Measurements from ENCODE around the gene PRIMA1. TPM values are rescaled to one million over a fixed set of nuclear protein-coding genes. Genes with fewer than 3 reads are reported as not detected.

PRIMA1 gene
- total RNA-seq, 4 donors from 2014 or later: 14.0 to 28.8 (median 16.4) TPM

DNA sequence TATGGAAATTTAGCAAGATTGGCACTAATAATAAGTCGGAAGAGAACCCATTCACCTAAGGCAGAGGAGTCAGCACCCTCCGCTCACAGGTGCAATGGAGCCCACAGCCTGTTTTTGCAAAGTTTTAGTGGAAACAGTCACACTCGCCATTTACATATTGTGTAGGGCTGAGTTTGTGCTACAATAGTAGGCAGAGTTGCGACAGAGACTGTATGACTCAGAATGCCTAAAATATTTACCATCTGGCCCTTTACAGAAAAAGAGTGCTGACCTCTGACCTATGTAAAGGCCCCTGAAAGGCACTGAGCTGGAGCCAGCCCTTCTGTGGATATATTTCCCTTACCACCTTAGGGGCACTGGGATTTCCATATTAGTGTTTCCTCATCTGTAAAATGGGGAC is 79.0 kb downstream of the PRIMA1 start:
- H3K27ac ChIP-seq: no peak overlapping the region
- H3K9me3 ChIP-seq: no peaks in the 10 kb centered on the region
- ATAC-seq: no peak
- no peak for TF ChIP-seq POLR2AphosphoS5 (IDR thresholded peaks at IDR 0.05)
- no peak for TF ChIP-seq POLR2A (IDR thresholded peaks at IDR 0.05)
- no peak for TF ChIP-seq EP300 (IDR thresholded peaks at IDR 0.05)
- TF ChIP-seq, protein P1, sequence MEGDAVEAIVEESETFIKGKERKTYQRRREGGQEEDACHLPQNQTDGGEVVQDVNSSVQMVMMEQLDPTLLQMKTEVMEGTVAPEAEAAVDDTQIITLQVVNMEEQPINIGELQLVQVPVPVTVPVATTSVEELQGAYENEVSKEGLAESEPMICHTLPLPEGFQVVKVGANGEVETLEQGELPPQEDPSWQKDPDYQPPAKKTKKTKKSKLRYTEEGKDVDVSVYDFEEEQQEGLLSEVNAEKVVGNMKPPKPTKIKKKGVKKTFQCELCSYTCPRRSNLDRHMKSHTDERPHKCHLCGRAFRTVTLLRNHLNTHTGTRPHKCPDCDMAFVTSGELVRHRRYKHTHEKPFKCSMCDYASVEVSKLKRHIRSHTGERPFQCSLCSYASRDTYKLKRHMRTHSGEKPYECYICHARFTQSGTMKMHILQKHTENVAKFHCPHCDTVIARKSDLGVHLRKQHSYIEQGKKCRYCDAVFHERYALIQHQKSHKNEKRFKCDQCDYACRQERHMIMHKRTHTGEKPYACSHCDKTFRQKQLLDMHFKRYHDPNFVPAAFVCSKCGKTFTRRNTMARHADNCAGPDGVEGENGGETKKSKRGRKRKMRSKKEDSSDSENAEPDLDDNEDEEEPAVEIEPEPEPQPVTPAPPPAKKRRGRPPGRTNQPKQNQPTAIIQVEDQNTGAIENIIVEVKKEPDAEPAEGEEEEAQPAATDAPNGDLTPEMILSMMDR (IDR thresholded peaks at IDR 0.05): no peak
- H3K27me3 ChIP-seq: peaks cover 19% of the 10 kb centered on the region
- H3K36me3 ChIP-seq: no peaks in the 10 kb centered on the region
- 73 to 89% methylated on average over 2 to 4 of the region's 4 CpGs for WGBS, 2 donors (ENCODE audit: low coverage in 1 of 2)
- H3K4me3 ChIP-seq: no peak overlapping the region
- no peaks in the 10 kb centered on the region for H3K4me1 ChIP-seq

DNA sequence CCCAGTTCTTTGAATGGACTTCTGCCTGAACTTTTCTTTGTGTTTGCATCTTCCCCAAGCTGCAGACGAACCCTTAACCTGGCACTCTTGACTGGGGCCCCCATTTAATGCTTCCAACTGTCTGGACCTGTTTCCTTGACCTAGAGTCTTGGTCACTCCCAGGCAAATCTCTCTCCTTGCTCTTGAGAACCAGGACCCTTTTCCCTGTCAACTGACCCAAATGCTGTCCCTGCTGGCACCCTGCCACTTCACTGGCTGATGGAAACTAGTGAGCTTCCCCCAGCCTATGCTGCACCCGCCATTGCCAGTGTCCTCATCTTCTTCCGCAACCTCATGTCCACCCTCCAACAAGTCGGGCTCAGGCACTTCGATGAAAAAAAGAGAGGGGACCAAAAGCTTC is 79.5 kb downstream of the PRIMA1 start:
- Histone ChIP-seq H3K27me3 (peaks cover 16% of the 10 kb centered on the region), H3K36me3 (no peaks in the 10 kb centered on the region), H3K9me3 (no peaks in the 10 kb centered on the region), H3K4me3 (no peak overlapping the region), H3K27ac (peak overlapping the region in 1 of 4 donors; percentile 5), H3K4me1 (no peaks in the 10 kb centered on the region)
- ATAC-seq: no peak
- no peak for TF ChIP-seq POLR2A (IDR thresholded peaks at IDR 0.05)
- TF ChIP-seq, protein P1 (IDR thresholded peaks at IDR 0.05): no peak
- no peak for TF ChIP-seq EP300 (IDR thresholded peaks at IDR 0.05)
- no peak for TF ChIP-seq POLR2AphosphoS5 (IDR thresholded peaks at IDR 0.05)
- WGBS, 2 donors (ENCODE audit: low coverage in 1 of 2): 100% methylated on average over 1 of the region's 5 CpGs; no CpG with 5 or more reads in 1 of the 2 donors

DNA sequence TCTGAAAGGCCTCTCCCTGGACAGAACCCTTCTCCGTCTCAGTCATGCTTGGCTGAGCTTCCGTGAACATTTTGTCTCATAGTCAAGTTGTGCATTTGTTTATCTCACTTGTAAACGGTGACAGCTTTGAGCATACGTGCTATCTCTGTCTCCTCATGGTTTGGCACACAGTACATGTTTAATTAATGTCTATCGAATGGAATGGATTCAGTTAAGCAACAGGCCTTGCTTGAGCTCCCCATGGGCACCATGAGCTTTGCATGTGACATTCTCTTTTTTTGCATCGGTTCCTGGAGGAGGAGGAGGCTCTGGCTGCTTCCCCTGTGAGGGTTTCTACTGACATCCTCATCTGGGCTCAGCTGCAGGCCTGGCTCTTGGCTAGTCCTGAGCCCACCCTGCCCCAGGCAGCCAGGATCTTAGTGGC is 80.0 kb downstream of the PRIMA1 start:
- Histone ChIP-seq H3K27me3 (peaks cover 11% of the 10 kb centered on the region), H3K27ac (peak overlapping the region in 1 of 4 donors; percentile 5), H3K9me3 (no peaks in the 10 kb centered on the region), H3K36me3 (no peaks in the 10 kb centered on the region), H3K4me3 (no peak overlapping the region), H3K4me1 (no peaks in the 10 kb centered on the region)
- WGBS, 2 donors (ENCODE audit: low coverage in 1 of 2): 49 to 57% methylated on average over 6 of the region's 6 CpGs
- TF ChIP-seq POLR2A (IDR thresholded peaks at IDR 0.05) (no peak), EP300 (IDR thresholded peaks at IDR 0.05) (no peak), POLR2AphosphoS5 (IDR thresholded peaks at IDR 0.05) (no peak)
- TF ChIP-seq, protein P1 (IDR thresholded peaks at IDR 0.05): no peak
- ATAC-seq: peak; percentile 50

DNA sequence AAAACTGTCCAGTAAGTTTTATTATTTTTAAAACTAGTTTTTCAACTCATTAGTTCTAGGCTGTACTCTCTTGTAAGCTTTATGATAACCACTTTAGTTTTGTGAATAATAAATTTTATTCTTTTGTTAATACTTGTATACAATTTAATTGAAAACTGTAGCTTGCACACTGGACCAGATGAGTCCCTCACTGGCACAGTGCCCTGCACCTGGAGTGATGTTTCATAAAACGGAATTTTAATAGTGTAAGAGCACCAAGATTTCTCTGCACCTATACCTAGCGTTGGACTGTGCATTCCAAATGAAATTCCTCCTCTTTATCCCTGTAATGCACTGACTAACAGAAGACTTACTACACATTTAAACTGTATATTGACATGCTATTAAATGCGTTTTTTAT is 80.8 kb downstream of the PRIMA1 start:
- H3K4me1 ChIP-seq: no peaks in the 10 kb centered on the region
- peaks cover 2% of the 10 kb centered on the region for H3K27me3 ChIP-seq
- no peak for TF ChIP-seq POLR2A (IDR thresholded peaks at IDR 0.05)
- no peak for TF ChIP-seq POLR2AphosphoS5 (IDR thresholded peaks at IDR 0.05)
- no peak for TF ChIP-seq EP300 (IDR thresholded peaks at IDR 0.05)
- ATAC-seq: no peak
- 62 to 68% methylated on average over 3 of the region's 3 CpGs for WGBS, 2 donors (ENCODE audit: low coverage in 1 of 2)
- no peaks in the 10 kb centered on the region for H3K36me3 ChIP-seq
- no peaks in the 10 kb centered on the region for H3K9me3 ChIP-seq
- no peak overlapping the region for H3K27ac ChIP-seq
- H3K4me3 ChIP-seq: no peak overlapping the region

DNA sequence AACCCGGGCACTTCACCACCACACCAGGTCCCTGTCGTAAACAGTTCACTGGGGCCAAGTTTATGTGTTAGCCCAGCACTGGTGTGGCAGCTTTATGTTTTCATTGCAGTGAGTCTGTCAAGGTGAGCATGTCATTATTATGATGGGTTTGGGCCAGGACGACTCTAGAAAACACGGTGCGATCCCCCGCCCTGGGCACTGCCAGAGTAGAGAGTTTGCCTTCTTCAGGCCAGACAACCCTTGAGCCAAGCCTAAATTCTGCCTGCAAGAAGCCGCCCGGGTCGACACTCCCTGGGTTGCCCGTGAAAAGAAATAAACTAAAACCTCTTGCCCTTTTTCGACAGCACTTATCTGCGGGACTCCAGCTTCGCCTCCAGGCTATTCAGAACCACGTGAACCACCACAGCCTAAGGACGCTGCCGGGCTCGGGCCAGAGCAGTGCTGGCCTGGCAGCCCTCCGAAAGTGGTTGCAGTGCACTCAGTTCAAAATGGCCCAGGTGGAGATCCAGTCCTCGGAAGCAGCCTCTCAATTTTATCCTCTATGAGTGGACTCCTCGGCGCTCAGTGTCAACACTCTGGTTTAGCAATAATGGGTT is 81.8 kb downstream of the PRIMA1 start:
- no peak for TF ChIP-seq EP300 (IDR thresholded peaks at IDR 0.05)
- TF ChIP-seq POLR2A (IDR thresholded peaks at IDR 0.05): no peak
- no peak for TF ChIP-seq POLR2AphosphoS5 (IDR thresholded peaks at IDR 0.05)
- TF ChIP-seq, protein P1 (IDR thresholded peaks at IDR 0.05): no peak
- Histone ChIP-seq H3K27me3 (no peaks in the 10 kb centered on the region), H3K4me3 (no peak overlapping the region), H3K36me3 (no peaks in the 10 kb centered on the region), H3K4me1 (no peaks in the 10 kb centered on the region), H3K27ac (no peak overlapping the region), H3K9me3 (no peaks in the 10 kb centered on the region)
- WGBS, 2 donors (ENCODE audit: low coverage in 1 of 2): 71 to 83% methylated on average over 7 to 11 of the region's 21 CpGs
- no peak for ATAC-seq
